Ramos (cell line): ENCODE results near the gene IL1RAP.

Experiments
- in situ Hi-C: fragments of 300-500 bp; cut with MboI; formaldehyde crosslinking; loops from one replicate; pipeline ENCODE4 v1.14.3; 2022; ENCODE audit warnings: low sequenced_read_pairs; ENCODE audit not compliant: unreplicated experiment

Gene IL1RAP

GRCh38 chr3:190597291-190597690 lies 83.4 kb downstream of the IL1RAP start:
- in situ Hi-C loops, result no loop called here

DNA sequence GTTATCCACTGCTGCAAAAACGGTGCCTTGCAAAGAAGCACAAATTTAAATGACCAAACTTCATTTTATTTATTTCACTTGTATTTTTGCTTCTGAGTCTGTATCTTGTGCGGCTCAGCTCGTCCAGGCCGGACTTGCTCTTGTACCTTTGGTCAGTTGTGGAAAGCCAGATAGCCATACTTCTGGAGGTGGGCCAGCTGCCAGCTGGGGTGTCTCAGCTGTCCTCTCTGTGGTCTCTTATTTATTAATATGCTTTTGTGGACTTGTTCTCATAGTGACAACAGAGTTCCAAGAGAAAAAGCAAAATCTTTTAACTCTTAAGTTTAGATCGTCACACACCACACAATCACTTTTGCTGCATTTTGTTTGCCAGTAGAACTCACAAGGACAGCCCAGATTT lies 87.7 kb downstream of the IL1RAP start:
- in situ Hi-C loops, result no loop called here

GRCh38 chr3:190605385-190605784 lies 91.5 kb downstream of the IL1RAP start:
- in situ Hi-C loops, result no loop called here

DNA sequence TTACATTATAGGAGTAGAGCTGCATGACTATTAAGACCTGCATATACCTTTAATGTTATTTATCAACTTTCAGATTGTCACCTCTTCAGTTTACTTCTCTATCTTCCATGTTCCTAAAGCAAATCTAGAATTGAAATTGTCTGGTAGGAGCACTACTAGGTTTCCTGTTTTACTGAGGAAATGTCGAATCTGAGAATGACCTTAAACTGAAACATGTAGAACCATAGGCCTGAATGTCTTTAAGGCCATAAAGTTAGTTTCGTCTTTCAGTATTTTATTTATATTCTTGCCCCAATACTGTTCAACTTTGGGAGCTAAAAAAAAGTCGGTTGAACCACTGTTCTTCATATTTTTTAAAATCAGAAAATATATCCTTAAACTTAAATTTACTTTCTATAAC lies 92.7 kb downstream of the IL1RAP start:
- in situ Hi-C loops, result no loop called here

GRCh38 chr3:190607021-190607420 lies 93.1 kb downstream of the IL1RAP start:
- in situ Hi-C loops, result no loop called here

DNA sequence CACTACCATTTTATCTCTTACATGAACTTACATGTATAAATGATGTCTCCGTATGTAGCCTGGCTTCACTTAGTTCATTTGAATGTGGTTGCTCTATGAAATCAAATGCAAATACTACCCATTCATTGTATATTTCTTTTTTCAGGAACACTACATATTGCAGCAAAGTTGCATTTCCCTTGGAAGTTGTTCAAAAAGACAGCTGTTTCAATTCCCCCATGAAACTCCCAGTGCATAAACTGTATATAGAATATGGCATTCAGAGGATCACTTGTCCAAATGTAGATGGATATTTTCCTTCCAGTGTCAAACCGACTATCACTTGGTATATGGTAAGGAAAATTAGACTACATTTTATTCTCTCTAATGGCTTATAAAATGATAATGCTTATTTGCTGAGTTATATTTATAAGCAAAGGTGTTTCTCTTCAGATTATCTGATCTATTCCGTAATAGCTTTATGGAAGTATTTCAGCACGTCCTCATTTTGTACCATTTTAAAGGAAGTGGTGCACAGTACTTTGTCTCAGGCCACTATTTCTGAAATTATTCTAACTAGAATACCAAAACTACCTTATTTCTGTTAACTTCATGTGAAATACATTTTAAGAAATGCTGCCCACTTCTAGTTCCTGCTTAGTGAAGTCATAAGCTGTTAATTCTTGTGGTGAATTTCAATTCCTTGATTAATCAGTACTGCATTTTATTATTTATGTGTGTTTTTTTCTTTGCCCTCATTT lies 95.1 kb downstream of the IL1RAP start:
- in situ Hi-C loops, result no loop called here

- in situ Hi-C loops, result no loop called here
Observed at GRCh38 chr3:190614226-190615059, 100.6 kb downstream of the IL1RAP start.

GRCh38 chr3:190615060-190615384 lies 101.1 kb downstream of the IL1RAP start:
- in situ Hi-C loops, result no loop called here

DNA sequence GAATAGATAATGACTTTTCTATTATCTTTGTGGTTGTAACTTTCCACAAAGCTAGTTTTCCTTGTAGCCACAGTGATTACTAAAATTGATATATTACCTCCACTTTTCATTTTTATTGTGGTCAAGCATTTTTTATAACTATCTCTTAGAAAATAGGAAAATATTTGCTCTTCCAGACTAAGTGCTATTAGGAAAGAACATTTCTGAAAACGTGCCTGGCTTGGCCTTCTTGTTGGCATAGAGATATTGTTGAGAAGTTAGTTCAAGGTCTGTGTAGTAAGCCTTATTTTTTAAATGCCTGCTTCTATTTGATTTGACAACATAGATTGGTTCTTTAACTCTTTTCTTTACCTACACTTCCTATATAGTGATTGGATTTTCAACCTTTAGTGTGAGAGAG lies 101.7 kb downstream of the IL1RAP start:
- in situ Hi-C loops, result no loop called here

GRCh38 chr3:190616637-190617036 lies 102.8 kb downstream of the IL1RAP start:
- in situ Hi-C loops, result no loop called here

DNA sequence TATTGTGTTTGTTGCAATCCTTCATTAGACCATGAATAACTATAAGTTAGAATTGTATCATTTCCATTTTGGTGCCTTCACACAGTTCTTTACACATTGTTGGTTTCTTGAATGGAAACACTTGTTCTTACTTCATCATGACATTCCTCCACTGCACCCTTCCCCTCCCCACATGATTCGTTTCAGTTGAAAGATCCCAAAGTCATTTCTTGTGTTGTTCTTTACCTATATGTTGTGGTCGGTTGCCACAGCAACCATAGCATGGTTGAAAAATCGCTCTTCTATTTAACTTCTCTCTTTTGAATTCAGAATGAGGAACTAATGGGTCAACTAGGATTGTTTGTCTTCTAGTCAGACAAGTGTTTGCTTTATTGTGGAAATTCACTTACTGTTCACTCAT lies 103.3 kb downstream of the IL1RAP start:
- in situ Hi-C loops, result no loop called here

- in situ Hi-C loops, result no loop called here
Observed at GRCh38 chr3:190618330-190619030, 104.6 kb downstream of the IL1RAP start.

- in situ Hi-C loops, result no loop called here
Observed at GRCh38 chr3:190619353-190619752, 105.5 kb downstream of the IL1RAP start.

DNA sequence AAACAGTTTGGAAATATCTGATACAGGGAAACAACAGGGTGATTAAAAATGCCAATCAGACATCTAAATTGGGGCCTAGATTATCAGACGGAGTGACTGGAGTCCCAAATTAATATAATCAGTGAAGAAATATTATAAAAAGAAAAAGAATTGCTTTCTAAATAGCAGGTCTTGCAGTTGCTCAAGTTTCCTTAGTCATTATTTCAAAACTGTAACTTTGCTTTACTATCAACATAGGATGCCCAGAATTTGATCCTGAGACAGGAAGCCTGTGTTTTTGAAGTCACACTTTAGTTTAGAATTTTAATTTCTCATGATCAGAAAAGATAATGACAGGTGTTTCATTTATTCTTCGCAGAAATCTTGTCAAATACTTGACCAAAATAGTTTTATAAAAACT lies 105.9 kb downstream of the IL1RAP start:
- in situ Hi-C loops, result no loop called here

- in situ Hi-C loops, result no loop called here
Observed at GRCh38 chr3:190620886-190621608, 107.2 kb downstream of the IL1RAP start.

GRCh38 chr3:190621927-190622326 lies 108.0 kb downstream of the IL1RAP start:
- in situ Hi-C loops, result no loop called here

- in situ Hi-C loops, result no loop called here
Observed at GRCh38 chr3:190624282-190624681, 110.4 kb downstream of the IL1RAP start.

DNA sequence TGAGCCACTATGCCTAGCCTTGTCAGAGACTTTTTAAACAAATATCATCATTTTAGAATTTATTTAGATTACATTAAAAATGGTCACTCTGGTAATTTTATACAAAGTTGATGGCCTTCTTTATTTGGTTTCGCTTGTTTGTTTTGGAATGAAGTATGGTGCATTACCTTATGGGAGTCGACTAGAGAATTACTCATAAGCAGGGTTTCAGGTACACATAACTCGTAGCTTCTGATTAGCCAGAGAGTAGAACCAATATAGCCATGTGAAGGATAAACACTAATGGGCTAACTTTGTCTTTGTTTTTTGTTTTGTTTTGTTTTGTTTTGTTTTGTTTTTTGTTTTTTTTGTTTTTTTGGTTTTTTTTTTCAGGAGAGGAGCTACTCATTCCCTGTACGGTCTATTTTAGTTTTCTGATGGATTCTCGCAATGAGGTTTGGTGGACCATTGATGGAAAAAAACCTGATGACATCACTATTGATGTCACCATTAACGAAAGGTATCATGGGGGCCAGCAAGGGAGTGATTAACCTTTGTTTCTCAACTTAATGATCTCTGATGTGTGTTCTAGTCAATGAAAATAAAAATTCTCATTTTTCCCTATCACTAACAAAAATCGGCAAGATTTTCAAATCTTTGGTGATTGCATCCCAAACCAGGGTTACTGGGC lies 113.2 kb downstream of the IL1RAP start:
- in situ Hi-C loops, result no loop called here

DNA sequence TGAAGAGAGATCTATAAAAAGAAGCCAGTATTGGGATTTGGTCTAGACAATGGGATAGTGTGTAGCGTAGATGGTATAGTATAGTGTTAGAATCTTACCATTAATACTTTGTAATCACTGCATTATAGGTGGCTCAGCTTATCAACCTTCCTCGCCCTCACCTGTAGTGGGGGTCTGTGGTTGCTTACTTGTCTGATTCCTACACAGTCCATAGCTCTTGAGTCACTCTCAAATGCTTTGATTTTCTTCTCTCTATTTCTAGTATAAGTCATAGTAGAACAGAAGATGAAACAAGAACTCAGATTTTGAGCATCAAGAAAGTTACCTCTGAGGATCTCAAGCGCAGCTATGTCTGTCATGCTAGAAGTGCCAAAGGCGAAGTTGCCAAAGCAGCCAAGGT lies 115.2 kb downstream of the IL1RAP start:
- in situ Hi-C loops, result no loop called here

- in situ Hi-C loops, result no loop called here
Observed at GRCh38 chr3:190631295-190631694, 117.4 kb downstream of the IL1RAP start.
